Prostate gland (tissue), 2 donors: ENCODE data around the gene L3MBTL4.

ENCODE experiments used
- POLR2A ChIP-seq: fragments of 450-650 bp; IDR thresholded peaks from one replicate; pipeline ENCODE4 v1.6.1; 2016; ENCODE audit warnings: antibody characterized with exemption, mild to moderate bottlenecking
- POLR2AphosphoS5 ChIP-seq: sonication (generic); formaldehyde crosslinking; IDR thresholded peaks from one replicate; pipeline ENCODE4 v1.6.1; 2017; ENCODE audit warnings: antibody characterized with exemption
- TF ChIP-seq, protein P1 (sequence below), 4 experiments: fragments of 200-600 bp in 2 of 4; fragments of 450-650 bp in 2 of 4; sonication (generic) in 2 of 4; IDR thresholded peaks; 1 replicate in 3 of 4; 2 replicates in 1 of 4; pipeline ENCODE4 v1.5.1; 2016 to 2019; ENCODE audit warnings: antibody characterized with exemption in 4 of 4, mild to moderate bottlenecking in 2 of 4, moderate library complexity in 2 of 4

DNA sequence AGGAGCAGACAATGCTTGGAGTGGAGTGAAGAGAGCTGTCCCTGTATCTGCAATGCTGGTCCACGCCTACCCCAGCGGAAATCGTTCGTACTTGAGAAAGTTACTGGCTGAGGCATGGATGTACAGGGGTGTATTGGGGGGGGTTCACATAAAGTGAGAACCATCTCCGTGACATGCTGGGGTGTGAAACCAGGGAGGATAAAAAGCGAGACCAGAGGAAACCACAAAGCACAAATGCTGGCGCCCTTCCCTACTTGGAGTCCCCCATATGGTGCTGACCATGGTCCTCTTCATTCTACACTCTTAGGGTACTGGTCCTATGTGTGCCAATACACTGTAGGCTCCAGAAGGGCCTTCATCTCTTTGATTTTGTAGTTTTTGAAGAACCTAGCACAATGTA, 244.1 kb downstream of the L3MBTL4 start:
- TF ChIP-seq, protein P1, sequence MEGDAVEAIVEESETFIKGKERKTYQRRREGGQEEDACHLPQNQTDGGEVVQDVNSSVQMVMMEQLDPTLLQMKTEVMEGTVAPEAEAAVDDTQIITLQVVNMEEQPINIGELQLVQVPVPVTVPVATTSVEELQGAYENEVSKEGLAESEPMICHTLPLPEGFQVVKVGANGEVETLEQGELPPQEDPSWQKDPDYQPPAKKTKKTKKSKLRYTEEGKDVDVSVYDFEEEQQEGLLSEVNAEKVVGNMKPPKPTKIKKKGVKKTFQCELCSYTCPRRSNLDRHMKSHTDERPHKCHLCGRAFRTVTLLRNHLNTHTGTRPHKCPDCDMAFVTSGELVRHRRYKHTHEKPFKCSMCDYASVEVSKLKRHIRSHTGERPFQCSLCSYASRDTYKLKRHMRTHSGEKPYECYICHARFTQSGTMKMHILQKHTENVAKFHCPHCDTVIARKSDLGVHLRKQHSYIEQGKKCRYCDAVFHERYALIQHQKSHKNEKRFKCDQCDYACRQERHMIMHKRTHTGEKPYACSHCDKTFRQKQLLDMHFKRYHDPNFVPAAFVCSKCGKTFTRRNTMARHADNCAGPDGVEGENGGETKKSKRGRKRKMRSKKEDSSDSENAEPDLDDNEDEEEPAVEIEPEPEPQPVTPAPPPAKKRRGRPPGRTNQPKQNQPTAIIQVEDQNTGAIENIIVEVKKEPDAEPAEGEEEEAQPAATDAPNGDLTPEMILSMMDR (IDR thresholded peaks at IDR 0.05): no peak
- no peak for TF ChIP-seq POLR2A
- no peak for TF ChIP-seq POLR2AphosphoS5
